ENCODE results near the gene CAPZA2.

- TF ChIP-seq, protein P1, sequence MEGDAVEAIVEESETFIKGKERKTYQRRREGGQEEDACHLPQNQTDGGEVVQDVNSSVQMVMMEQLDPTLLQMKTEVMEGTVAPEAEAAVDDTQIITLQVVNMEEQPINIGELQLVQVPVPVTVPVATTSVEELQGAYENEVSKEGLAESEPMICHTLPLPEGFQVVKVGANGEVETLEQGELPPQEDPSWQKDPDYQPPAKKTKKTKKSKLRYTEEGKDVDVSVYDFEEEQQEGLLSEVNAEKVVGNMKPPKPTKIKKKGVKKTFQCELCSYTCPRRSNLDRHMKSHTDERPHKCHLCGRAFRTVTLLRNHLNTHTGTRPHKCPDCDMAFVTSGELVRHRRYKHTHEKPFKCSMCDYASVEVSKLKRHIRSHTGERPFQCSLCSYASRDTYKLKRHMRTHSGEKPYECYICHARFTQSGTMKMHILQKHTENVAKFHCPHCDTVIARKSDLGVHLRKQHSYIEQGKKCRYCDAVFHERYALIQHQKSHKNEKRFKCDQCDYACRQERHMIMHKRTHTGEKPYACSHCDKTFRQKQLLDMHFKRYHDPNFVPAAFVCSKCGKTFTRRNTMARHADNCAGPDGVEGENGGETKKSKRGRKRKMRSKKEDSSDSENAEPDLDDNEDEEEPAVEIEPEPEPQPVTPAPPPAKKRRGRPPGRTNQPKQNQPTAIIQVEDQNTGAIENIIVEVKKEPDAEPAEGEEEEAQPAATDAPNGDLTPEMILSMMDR (IDR thresholded peaks at IDR 0.05), result no peak
- TF ChIP-seq POLR2A (IDR thresholded peaks at IDR 0.05) (no peak), POLR2AphosphoS5 (IDR thresholded peaks at IDR 0.05) (no peak)
Observed at GRCh38 chr7:116918704-116919103, 56.3 kb downstream of the CAPZA2 start.

All from suprapubic skin (tissue), 4 donors.